ENCODE results near the gene SGPP1.

DNA sequence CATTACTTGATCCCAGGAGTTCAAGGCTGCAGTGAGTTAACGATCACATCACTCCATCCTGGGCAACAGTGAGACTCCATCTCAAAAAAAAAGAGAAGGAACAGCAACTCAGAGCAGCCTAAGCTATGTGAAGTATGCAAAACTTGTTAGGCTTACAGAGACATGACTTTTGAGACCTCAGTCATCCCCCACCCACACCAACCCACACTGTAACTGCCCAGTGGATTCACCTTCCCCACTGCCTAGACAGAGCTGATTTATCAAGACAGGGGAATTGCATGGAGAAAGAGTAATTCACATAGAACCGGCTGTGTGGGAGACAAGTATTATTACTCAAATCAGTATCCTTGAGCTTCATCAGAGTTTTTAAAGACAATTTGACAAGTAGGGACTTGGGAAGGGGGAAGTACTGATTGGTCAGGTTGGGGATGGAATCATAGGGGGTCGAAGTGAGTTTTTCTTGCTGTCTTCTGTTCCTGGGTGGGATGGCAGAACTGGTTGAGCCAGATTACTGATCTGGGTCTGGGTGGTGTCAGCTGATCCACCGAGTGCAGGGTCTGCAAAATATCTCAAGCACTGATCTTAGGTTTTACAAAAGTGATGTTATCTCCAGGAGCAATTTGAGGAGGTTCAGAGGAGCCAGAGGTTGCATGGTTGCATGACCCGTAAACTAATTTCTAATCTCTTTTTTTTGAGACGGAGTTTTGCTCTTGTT is 80.0 kb downstream of the SGPP1 start:
- TF ChIP-seq, protein P1, sequence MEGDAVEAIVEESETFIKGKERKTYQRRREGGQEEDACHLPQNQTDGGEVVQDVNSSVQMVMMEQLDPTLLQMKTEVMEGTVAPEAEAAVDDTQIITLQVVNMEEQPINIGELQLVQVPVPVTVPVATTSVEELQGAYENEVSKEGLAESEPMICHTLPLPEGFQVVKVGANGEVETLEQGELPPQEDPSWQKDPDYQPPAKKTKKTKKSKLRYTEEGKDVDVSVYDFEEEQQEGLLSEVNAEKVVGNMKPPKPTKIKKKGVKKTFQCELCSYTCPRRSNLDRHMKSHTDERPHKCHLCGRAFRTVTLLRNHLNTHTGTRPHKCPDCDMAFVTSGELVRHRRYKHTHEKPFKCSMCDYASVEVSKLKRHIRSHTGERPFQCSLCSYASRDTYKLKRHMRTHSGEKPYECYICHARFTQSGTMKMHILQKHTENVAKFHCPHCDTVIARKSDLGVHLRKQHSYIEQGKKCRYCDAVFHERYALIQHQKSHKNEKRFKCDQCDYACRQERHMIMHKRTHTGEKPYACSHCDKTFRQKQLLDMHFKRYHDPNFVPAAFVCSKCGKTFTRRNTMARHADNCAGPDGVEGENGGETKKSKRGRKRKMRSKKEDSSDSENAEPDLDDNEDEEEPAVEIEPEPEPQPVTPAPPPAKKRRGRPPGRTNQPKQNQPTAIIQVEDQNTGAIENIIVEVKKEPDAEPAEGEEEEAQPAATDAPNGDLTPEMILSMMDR (IDR thresholded peaks at IDR 0.05) = no peak
- TF ChIP-seq POLR2A (IDR thresholded peaks at IDR 0.05) = no peak

All from lower leg skin (tissue), 3 donors.